Osteocyte (in vitro differentiated cells): ENCODE data around the gene SYCP2L. TPM values are rescaled to one million over a fixed set of nuclear protein-coding genes. Genes with fewer than 3 reads are reported as not detected.

ENCODE experiments used
- DNase-seq: peaks from one replicate; pipeline ENCODE4 v3.0.0; 2021; ENCODE audit warnings: mixed read lengths; ENCODE audit not compliant: unreplicated experiment; ENCODE audit errors: extremely low spot score
- H3K27ac Mint-ChIP-seq: one replicate; pipeline ENCODE4 v1.8.0; 2021; ENCODE audit warnings: mild to moderate bottlenecking, mixed read lengths; ENCODE audit not compliant: unreplicated experiment
- H3K27me3 Mint-ChIP-seq: one replicate; pipeline ENCODE4 v1.8.0; 2021; ENCODE audit warnings: mixed read lengths; ENCODE audit not compliant: unreplicated experiment
- H3K36me3 Mint-ChIP-seq: one replicate; pipeline ENCODE4 v1.8.0; 2021; ENCODE audit warnings: mixed read lengths; ENCODE audit not compliant: unreplicated experiment
- H3K4me1 Mint-ChIP-seq: one replicate; pipeline ENCODE4 v1.8.0; 2021; ENCODE audit warnings: mixed read lengths; ENCODE audit not compliant: unreplicated experiment
- H3K4me3 Mint-ChIP-seq: one replicate; pipeline ENCODE4 v1.8.0; 2021; ENCODE audit warnings: mild to moderate bottlenecking, moderate library complexity, mixed read lengths; ENCODE audit not compliant: unreplicated experiment
- H3K9me3 Mint-ChIP-seq: one replicate; pipeline ENCODE4 v1.8.0; 2021; ENCODE audit warnings: mixed read lengths; ENCODE audit not compliant: unreplicated experiment
- CTCF ChIP-seq: fragments of 200-600 bp; sonication (generic); IDR thresholded peaks from 2 replicates; pipeline ENCODE4 v1.5.0; 2021; ENCODE audit warnings: antibody characterized with exemption, mild to moderate bottlenecking, moderate library complexity
- total RNA-seq: library from RNA; stranded (reverse); gene quantifications from 2 replicates; pipeline ENCODE4 v1.2.1, GENCODE V29; 2021

The SYCP2L gene
- total RNA-seq, 1 donor from 2014 or later = 4.3 TPM

DNA sequence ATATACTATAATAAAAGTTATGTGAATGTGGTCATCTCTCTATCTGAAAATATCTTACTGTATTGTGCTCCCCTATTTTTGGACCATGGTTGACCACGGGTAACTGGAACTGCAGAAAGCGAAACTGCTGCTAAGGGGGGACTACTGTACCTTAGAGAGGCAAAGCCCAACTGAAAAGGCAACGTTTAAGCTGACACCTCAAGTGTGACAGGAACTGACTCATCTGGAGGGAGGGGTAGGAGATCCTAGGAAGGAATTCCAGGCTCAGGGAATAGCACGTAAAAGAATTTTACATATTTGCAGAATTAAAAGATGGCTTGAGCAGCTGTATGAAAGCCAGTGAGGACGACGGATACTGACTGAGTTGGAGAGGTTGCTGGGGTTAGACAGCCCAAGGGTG is 122.5 kb downstream of the SYCP2L start:
- H3K27me3 Mint-ChIP-seq = no peaks in the 10 kb centered on the region
- no peak for DNase-seq
- H3K27ac Mint-ChIP-seq = peak overlapping the region; percentile 91

DNA sequence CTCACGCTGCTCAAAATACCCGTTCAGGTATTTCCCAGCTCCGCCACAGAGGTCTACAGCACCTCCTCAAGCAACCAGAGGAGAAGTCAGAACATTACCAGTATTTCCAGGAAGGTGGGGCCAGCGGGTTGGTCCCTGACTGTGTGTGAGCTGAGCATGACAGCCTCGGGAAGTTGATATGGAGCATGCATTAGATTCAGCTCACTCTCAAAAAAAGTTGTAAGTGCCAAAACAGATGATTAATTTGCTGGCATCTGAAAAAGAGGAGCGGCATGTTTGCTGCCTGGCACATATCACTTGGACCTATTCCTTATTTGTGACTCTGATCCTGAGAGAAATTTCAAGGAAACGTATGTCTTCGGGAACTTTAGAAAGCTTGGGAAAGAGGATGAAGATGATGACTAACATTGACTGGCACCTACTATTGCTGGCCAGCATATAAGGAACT is 125.0 kb downstream of the SYCP2L start:
- DNase-seq = no peak
- Mint-ChIP-seq H3K9me3 (no peaks in the 10 kb centered on the region), H3K36me3 (no peaks in the 10 kb centered on the region), H3K27ac (peak overlapping the region; percentile 91), H3K4me3 (peak overlapping the region; percentile 51), H3K27me3 (no peaks in the 10 kb centered on the region), H3K4me1 (peaks cover 85% of the 10 kb centered on the region)
- peak; percentile 24 for TF ChIP-seq CTCF

More for the DNA sequence above, 122.5 kb downstream of the SYCP2L start:
- Mint-ChIP-seq H3K4me3 (peak overlapping the region; percentile 56), H3K36me3 (no peaks in the 10 kb centered on the region), H3K4me1 (peaks cover 95% of the 10 kb centered on the region), H3K9me3 (no peaks in the 10 kb centered on the region)
- no peak for TF ChIP-seq CTCF

GRCh38 chr6:11012295-11012754 is 125.5 kb downstream of the SYCP2L start:
- TF ChIP-seq CTCF = no peak
- Mint-ChIP-seq H3K27me3 (no peaks in the 10 kb centered on the region), H3K4me3 (peak overlapping the region; percentile 0), H3K9me3 (no peaks in the 10 kb centered on the region), H3K4me1 (peaks cover 81% of the 10 kb centered on the region), H3K27ac (peak overlapping the region; percentile 91), H3K36me3 (no peaks in the 10 kb centered on the region)
- DNase-seq = no peak

DNA sequence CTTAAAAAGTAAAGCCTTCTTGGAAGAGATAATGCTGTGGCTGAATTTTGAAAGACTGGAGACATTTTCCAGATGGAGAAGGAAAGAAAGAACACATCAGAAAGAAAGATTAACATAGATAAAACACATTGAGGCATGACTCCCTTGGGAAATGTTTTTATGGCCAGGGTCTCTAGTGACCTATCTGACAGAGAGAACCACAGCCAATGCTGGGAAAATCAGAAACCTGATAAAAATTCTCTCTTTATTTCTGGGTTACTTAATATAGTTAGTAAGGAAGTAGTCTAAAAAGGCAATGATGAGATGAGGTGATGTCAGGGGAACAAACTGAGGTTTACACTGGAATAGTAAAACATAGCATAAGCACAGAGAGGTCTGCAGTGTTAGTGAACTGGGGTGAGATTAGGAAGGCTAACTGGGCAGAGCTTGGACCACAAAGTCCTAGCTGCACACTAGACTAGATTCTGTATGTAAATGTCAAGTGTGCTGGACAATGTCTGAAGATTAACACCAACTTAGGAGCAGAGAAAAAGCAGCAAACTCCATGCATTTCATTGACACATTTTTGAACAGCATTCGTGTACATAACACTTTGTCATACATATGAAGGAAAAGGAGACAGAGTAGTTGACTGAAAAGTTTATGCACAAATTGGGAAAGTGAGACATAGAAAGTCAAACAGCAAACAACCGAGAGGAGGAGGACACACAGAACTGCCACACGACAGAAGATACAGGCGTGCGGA is 126.3 kb downstream of the SYCP2L start:
- Mint-ChIP-seq H3K9me3 (no peaks in the 10 kb centered on the region), H3K27me3 (no peaks in the 10 kb centered on the region), H3K27ac (peak overlapping the region; percentile 91), H3K36me3 (no peaks in the 10 kb centered on the region), H3K4me1 (peaks cover 76% of the 10 kb centered on the region), H3K4me3 (no peak overlapping the region)
- no peak for DNase-seq
- TF ChIP-seq CTCF = no peak

DNA sequence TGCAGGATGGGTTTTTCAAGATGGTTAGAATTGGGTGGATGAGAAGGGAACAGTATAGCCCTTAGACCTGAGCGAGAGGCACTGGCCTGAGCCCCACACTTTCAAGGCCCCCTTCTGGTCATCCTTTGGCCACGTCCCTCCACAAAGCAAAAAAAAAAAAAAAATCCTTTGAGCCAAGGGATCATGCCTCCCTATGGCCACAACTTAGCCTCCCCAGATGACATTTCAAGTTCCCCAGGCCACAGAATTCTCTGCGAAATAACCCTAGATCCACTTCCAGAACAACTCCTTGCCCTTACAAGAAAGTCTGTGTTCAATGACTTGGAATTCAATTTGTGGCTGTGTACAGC is 126.8 kb downstream of the SYCP2L start:
- Mint-ChIP-seq H3K4me3 (no peak overlapping the region), H3K27me3 (no peaks in the 10 kb centered on the region), H3K9me3 (no peaks in the 10 kb centered on the region), H3K27ac (peak overlapping the region; percentile 91), H3K36me3 (no peaks in the 10 kb centered on the region), H3K4me1 (peaks cover 72% of the 10 kb centered on the region)
- TF ChIP-seq CTCF = no peak
- no peak for DNase-seq
